GM21737 (cell line): ENCODE measurements around the gene MED8.

Source experiments
- ATAC-seq: cut with Tn5 transposase; IDR thresholded peaks from one replicate; pipeline ENCODE4 v1.9.1; 2021; ENCODE audit warnings: mild to moderate bottlenecking, moderate library complexity; ENCODE audit not compliant: unreplicated experiment

The MED8 gene

DNA sequence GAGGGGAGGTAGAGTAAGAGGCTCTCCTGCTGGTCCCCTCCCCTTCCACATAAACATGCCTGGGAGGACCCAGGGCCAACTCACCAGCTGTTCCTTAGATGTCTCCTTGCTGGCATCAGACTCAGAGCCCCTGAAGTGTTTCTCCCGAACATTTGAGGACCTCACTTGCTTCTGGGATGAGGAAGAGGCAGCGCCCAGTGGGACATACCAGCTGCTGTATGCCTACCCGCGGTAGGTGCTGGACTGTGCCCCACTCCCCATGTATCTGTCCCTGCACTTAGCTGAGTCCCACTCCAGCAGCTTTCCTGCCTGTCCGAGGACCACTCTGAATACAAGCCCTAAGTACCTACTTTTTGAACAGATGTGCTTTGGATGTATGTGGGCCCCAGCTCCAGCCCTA lies 51.6 kb downstream of the MED8 start:
- ATAC-seq, result no peak

DNA sequence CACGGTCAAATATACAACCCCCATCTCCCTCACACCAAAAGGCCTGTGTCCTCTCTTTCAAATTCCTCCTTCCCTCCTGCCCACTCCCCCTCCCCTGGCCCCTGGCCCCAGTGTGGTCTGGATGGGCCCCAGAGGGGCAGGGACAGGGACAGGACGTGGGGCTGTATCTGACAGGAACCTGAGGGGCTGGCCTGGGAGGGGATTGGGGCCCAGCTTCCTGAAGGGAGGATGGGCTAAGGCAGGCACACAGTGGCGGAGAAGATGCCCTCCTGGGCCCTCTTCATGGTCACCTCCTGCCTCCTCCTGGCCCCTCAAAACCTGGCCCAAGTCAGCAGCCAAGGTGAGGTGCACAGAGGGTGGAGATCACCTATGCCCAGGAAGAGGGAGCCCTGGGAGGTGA lies 52.0 kb downstream of the MED8 start, which contains the start of gene MPL:
MPL (plus strand) TSS at position 231 of the 400 bp plus-strand sequence; CDS start at position 262, 31 bp downstream.
- ATAC-seq, result no peak

DNA sequence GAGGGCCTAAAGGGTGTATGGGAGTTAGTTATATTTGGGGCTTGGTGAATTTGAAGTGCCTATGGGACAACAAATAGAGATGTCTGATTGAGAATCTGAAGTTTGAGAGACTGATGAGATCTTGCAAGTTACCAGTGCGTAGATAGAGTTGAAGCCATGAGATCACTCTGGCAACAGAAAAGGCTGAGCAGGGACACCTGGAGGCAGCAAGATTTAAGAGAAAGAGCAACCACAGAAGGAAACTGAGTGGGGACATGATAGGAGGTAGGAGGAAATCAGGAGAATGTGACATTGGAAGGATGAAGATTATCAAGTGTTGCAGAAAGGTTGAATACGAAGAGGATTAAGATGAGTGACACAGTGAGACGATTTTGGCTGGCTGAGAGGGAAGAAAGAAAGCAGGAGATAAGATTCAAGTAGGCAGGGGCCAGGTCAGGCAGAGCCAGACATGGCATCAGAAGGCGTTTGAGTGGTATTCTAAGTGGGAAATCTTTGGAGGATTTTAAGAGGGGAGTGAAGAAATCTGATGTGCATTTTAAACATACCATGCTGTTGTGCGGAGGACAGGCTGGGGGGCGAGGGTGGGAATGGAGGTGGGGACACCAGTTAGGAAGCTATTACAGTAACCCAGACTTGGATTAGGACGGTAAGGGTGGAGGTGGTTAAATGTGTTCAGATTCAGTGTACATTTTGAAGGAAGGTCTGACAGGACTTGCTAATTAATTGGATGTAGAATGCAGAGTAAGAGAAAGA lies 55.0 kb downstream of the MED8 start:
- no peak for ATAC-seq
